ENCODE data around the gene SGSM1.

GRCh38 chr22:24827296-24827695, 21.3 kb downstream of the SGSM1 start:
- TF ChIP-seq CTCF (IDR thresholded peaks at IDR 0.05) (peak; percentile 6; the same call in 1 of the 2 replicates), ZFX (IDR thresholded peaks at IDR 0.05; ENCODE audit: borderline replicate concordance) (no peak)
